HCT116 (cell line): Measurements from ENCODE around the gene GRIK3. TPM values are rescaled to one million over a fixed set of nuclear protein-coding genes. Genes with fewer than 3 reads are reported as not detected.

Experiments used
- ATAC-seq: fragments of 200-7000 bp; cut with Tn5 transposase; 2 replicates; pipeline ENCODE4 v1.9.1; 2020; ENCODE audit warnings: mild to moderate bottlenecking, moderate library complexity
- BruUV-seq: library from RNA; stranded (reverse); fragments of 400-500 nt; replicated peaks from 2 replicates; lab custom pipeline; 2021; lab: Mats Ljungman, UMichigan
- CTCF ChIA-PET: fragments of 300-600 bp; sonication (Branson Sonifier 250); formaldehyde crosslinking; loops from one replicate; lab custom pipeline; 2021; ENCODE audit warnings: antibody characterized with exemption; lab: Charles Lee
- POLR2A ChIA-PET: fragments of 300-600, 350-600 bp; sonication (Branson Sonifier 250); formaldehyde crosslinking; loops from one replicate; lab custom pipeline; 2021; ENCODE audit warnings: antibody characterized with exemption; lab: Charles Lee
- RAD21 ChIA-PET, 2 experiments: fragments of 300-600 bp; sonication (Branson Sonifier 250); formaldehyde crosslinking; loops; one replicate each; lab custom pipeline; 2023; ENCODE audit warnings: low total read pairs in 2 of 2; ENCODE audit not compliant: uncharacterized antibody in 2 of 2, unreplicated experiment in 2 of 2, low non-redundant PET in 1 of 2; lab: Charles Lee
- DNase-seq: peaks from one replicate; pipeline ENCODE4 v3.0.0-alpha.2; 2010; ENCODE audit warnings: low read depth, low spot score
- H2AFZ ChIP-seq: fragments of 200-600 bp; shearing (Covaris generic), sonication (generic); 2 replicates; pipeline ENCODE4 v1.6.1; 2017; ENCODE audit warnings: low read depth, mixed run types, mixed read lengths, antibody characterized with exemption, low read length; ENCODE audit not compliant: poor library complexity, severe bottlenecking
- H3K27ac ChIP-seq: 2 replicates; pipeline ENCODE4 v1.5.1; 2012; ENCODE audit warnings: low read depth, low read length
- H3K27me3 ChIP-seq: fragments of 200-600 bp; sonication (generic); 2 replicates; pipeline ENCODE4 v1.6.1; 2016; ENCODE audit warnings: mixed run types, low read length, mixed read lengths; ENCODE audit not compliant: insufficient read depth
- H3K36me3 ChIP-seq, 2 experiments: fragments of 200-500 bp in 1 of 2; fragments of 200-600 bp in 1 of 2; sonication (Bioruptor generic) in 1 of 2; sonication (generic) in 1 of 2; 2 replicates each; pipeline versions ENCODE4 v1.5.1 to v1.6.1; 2014 to 2016; ENCODE audit warnings: low read length in 2 of 2, inconsistent platforms in 1 of 2, mixed read lengths in 1 of 2, mixed run types in 1 of 2; ENCODE audit not compliant: insufficient read depth in 2 of 2, control insufficient read depth in 1 of 2
- H3K4me1 ChIP-seq, 2 experiments: fragments of 200-600 bp in 1 of 2; sonication (generic) in 1 of 2; 2 replicates each; pipeline versions ENCODE4 v1.5.1 to v1.6.1; 2012 to 2017; ENCODE audit warnings: low read length in 2 of 2, inconsistent platforms in 1 of 2, mild to moderate bottlenecking in 1 of 2, mixed read lengths in 1 of 2, mixed run types in 1 of 2, moderate library complexity in 1 of 2; ENCODE audit not compliant: insufficient read depth in 2 of 2, control insufficient read depth in 1 of 2
- H3K4me2 ChIP-seq: fragments of 200-600 bp; sonication (generic); 2 replicates; pipeline ENCODE4 v1.6.1; 2017; ENCODE audit warnings: mixed run types, low read length, mixed read lengths
- H3K4me3 ChIP-seq, 2 experiments: fragments of 200-600 bp in 1 of 2; sonication (generic) in 1 of 2; replicated peaks in 1 of 2; 2 replicates each; pipeline ENCODE4 v1.5.1; 2011 to 2016; ENCODE audit warnings: low read length in 2 of 2, control low read depth in 1 of 2, low read depth in 1 of 2, mild to moderate bottlenecking in 1 of 2, mixed read lengths in 1 of 2, mixed run types in 1 of 2
- H3K79me2 ChIP-seq: fragments of 200-600 bp; sonication (generic); 2 replicates; pipeline ENCODE4 v1.6.1; 2017; ENCODE audit warnings: mild to moderate bottlenecking, mixed run types, low read length, moderate library complexity, mixed read lengths; ENCODE audit not compliant: insufficient read depth
- H3K9ac ChIP-seq: fragments of 200-600 bp; sonication (generic); 2 replicates; pipeline ENCODE4 v1.6.1; 2016; ENCODE audit warnings: low read length, mixed read lengths
- H3K9me2 ChIP-seq: fragments of 200-600 bp; sonication (generic), shearing (Covaris generic); 2 replicates; pipeline ENCODE4 v1.6.1; 2017; ENCODE audit warnings: mixed run types, mild to moderate bottlenecking, moderate library complexity; ENCODE audit not compliant: insufficient read depth
- H3K9me3 ChIP-seq, 2 experiments: fragments of 200-500 bp in 1 of 2; fragments of 200-600 bp in 1 of 2; sonication (Bioruptor generic) in 1 of 2; sonication (generic) in 1 of 2; 2 replicates each; pipeline ENCODE4 v1.6.1; 2014 to 2017; ENCODE audit warnings: low read length in 2 of 2, mixed read lengths in 2 of 2, inconsistent platforms in 1 of 2, low read depth in 1 of 2, mild to moderate bottlenecking in 1 of 2, mixed run types in 1 of 2, moderate library complexity in 1 of 2; ENCODE audit not compliant: control insufficient read depth in 1 of 2, insufficient read depth in 1 of 2
- H4K20me1 ChIP-seq: fragments of 200-600 bp; sonication (generic), shearing (Covaris generic); 2 replicates; pipeline ENCODE4 v1.6.1; 2017; ENCODE audit warnings: mixed run types, mild to moderate bottlenecking, moderate library complexity; ENCODE audit not compliant: insufficient read depth
- ELF1 ChIP-seq: IDR thresholded peaks from 2 replicates; pipeline ENCODE4 v1.6.1; 2012; ENCODE audit warnings: low read depth, borderline replicate concordance
- EZH2phosphoT487 ChIP-seq: fragments of 200-600 bp; IDR thresholded peaks from 2 replicates; pipeline ENCODE4 v1.6.1; 2018; ENCODE audit warnings: antibody characterized with exemption, borderline replicate concordance
- FOSL1 ChIP-seq: IDR thresholded peaks from 2 replicates; pipeline ENCODE4 v1.6.1; 2012; ENCODE audit warnings: low read depth
- JUND ChIP-seq: IDR thresholded peaks from 2 replicates; pipeline ENCODE4 v1.6.1; 2012
- SP1 ChIP-seq: IDR thresholded peaks from 2 replicates; pipeline ENCODE4 v1.6.1; 2012; ENCODE audit warnings: low read depth
- TCF7L2 ChIP-seq: IDR thresholded peaks from 2 replicates; pipeline ENCODE4 v1.7.0; 2011; ENCODE audit warnings: borderline replicate concordance, inconsistent platforms; ENCODE audit not compliant: insufficient read depth, insufficient read length; ENCODE audit errors: extremely low read depth
- ZFX ChIP-seq: fragments of 450-650 bp; IDR thresholded peaks from 2 replicates; pipeline ENCODE4 v1.6.1; 2017
- ZNF274 ChIP-seq: fragments of 200-500 bp; sonication (Bioruptor generic); IDR thresholded peaks from 2 replicates; pipeline ENCODE4 v1.6.1; 2014; ENCODE audit warnings: mild to moderate bottlenecking, low read depth, low read length, inconsistent platforms
- intact Hi-C: fragments of 100-400 bp; cut with micrococcal nuclease; formaldehyde crosslinking; loops from 2 replicates; pipeline ENCODE4 v1.10.0; 2022
- total RNA-seq: library from RNA; stranded (reverse); gene quantifications from one replicate; pipeline ENCODE4 v1.2.1, GENCODE V29; 2021; ENCODE audit not compliant: unreplicated experiment
- TF ChIP-seq, protein P1 (sequence below): IDR thresholded peaks from 2 replicates; pipeline ENCODE4 v1.6.1; 2012

The GRIK3 gene
- total RNA-seq, 1 experiment from 2014 or later, result not detected

DNA sequence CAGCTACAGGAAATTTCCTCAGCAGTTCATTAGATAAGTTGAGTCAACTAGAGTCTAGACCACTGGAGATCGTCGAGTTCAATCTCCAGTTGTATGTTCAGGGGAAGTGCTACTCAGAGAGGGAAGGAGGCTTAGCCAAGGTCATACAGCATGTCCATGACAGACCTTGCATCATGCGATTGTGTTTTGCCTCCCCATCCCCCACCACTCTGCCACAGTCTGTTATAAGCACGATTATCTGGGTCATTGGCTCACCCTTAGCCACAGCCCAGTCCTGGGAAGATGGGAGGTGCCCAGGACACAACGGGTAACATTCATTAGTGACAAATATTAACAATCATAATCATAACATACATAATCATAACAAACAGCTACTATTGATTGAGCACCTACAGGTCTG, 18.9 kb upstream of the GRIK3 start:
- TF ChIP-seq ZFX (no peak), JUND (no peak)
- H3K9me3 ChIP-seq, result no peaks in the 10 kb centered on the region
- no peaks in the 10 kb centered on the region for H3K4me1 ChIP-seq
- H3K4me3 ChIP-seq, result no peak overlapping the region
- no peaks in the 10 kb centered on the region for H3K36me3 ChIP-seq
- DNase-seq (no peak), ATAC-seq (no peak)
- no peak overlapping the region for H3K27ac ChIP-seq
- no peaks in the 10 kb centered on the region for H3K79me2 ChIP-seq
- H4K20me1 ChIP-seq, result no peaks in the 10 kb centered on the region
- ChIA-PET POLR2A (no interaction called here), CTCF (no interaction called here), RAD21 (no interaction called here)
- H3K27me3 ChIP-seq, result peaks cover 51% of the 10 kb centered on the region
- intact Hi-C loops, result no loop called here
- no peak overlapping the region for H2AFZ ChIP-seq
- no peaks in the 10 kb centered on the region for H3K9me2 ChIP-seq
- H3K9ac ChIP-seq, result no peak overlapping the region
- BruUV-seq, result no TSS peak
- H3K4me2 ChIP-seq, result no peak overlapping the region

DNA sequence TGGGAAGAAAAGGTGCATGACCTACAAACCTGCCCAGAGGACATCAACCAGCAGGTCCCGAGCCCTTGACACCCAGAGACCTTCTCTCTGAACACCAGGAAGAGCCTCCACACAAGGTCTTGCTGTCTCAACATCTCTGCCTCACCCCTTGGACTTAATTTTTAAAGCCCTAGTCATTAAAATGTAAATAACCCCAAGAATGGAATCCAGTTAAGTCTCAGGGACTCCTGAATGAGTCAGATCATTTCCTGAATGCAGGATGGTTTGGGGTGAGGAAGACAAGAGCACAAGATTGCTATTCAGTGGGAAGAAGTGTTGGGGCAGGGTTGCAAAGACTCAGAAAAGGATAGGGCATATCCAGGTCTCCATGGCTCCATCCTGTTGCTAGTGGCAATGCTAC, 17.8 kb upstream of the GRIK3 start:
- POLR2A ChIA-PET, result no interaction called here
- Histone ChIP-seq H3K4me2 (no peak overlapping the region), H3K9me3 (no peaks in the 10 kb centered on the region), H3K27ac (no peak overlapping the region)
- intact Hi-C loops, result no loop called here
- RAD21 ChIA-PET, result no interaction called here
- TF ChIP-seq SP1 (no peak), FOSL1 (no peak), TCF7L2 (no peak), ELF1 (no peak), EZH2phosphoT487 (no peak), ZNF274 (no peak)
- TF ChIP-seq, protein P1, sequence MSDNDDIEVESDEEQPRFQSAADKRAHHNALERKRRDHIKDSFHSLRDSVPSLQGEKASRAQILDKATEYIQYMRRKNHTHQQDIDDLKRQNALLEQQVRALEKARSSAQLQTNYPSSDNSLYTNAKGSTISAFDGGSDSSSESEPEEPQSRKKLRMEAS, result no peak
- TF ChIP-seq, all 23 proteins: peak for 0
- CTCF ChIA-PET, result no interaction called here
- Histone ChIP-seq H3K9ac (no peak overlapping the region), H3K79me2 (no peaks in the 10 kb centered on the region), H2AFZ (no peak overlapping the region), H3K36me3 (no peaks in the 10 kb centered on the region), H3K4me3 (no peak overlapping the region), H4K20me1 (no peaks in the 10 kb centered on the region), H3K4me1 (no peaks in the 10 kb centered on the region), H3K27me3 (peaks cover 61% of the 10 kb centered on the region), H3K9me2 (no peaks in the 10 kb centered on the region)
- ATAC-seq, result no peak
- BruUV-seq, result no TSS peak
- DNase-seq, result no peak
